Measurements from ENCODE around the gene FAM13B. TPM values are rescaled to one million over a fixed set of nuclear protein-coding genes. Genes with fewer than 3 reads are reported as not detected.
"Not testable (repeated sequence)": the region's sequence is repeated elsewhere in the genome, so short reads cannot be mapped to it uniquely, and the experiment has no call there.

The FAM13B gene
- total RNA-seq, 2 donors from 2014 or later = 28.1 to 34.7 TPM

DNA sequence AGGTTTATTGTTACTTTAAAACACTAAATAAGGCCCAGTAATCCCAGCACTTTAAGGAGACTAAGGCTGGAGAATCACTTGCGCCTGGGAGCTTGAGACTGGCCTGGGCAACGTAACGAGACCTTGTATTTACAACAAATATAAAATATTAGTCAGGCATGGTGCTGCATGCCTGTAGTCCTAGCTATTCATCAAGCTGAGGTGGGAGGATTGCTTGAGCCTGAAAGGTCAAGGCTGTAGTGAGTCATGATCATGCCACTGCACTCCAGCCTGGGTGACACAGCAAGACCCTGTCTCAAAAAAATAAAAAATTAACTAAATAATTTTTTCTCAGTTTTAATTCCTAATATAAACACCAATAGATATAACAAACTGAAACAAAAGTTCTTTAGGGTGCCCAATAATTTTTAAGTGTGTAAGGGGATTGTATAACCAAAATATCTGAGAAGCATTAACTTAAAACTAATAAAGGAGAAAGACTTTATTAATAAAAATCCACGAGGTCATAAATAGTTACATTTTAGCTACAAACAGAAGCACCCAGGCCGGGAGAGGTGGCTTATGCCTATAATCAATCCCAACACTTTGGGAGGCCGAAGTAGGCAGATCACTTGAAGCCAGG, 32.7 kb downstream of the FAM13B start:
- ATAC-seq (peak in 1 of 2 donors; percentile 80), DNase-seq (no peak)
- intact Hi-C loops (cut with DNase I) = no loop called here

DNA sequence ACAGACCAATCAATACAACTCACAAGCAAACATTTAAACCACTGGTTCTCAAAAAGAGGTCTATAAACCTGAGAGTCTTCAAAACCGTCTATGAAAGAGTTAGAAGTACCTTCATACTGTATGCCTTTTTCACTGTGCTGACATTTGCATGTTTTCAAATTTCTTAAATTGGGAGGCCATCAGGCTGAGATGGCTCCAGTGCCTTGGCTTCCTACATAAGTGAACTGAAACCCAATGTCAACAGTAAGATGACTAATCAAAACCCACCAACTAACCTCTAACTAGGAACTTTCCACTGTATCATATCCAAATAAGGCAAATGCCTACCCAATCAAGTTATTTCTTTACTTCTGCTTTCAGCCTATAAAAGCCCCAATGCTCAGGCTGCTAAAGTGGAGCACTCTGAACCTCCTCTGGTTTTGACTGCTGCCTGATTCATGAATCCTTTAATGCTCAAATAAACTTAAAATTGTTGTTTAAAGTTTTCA, 35.1 kb downstream of the FAM13B start:
- ATAC-seq (no peak), DNase-seq (no peak)
- intact Hi-C loops (cut with DNase I) = no loop called here

DNA sequence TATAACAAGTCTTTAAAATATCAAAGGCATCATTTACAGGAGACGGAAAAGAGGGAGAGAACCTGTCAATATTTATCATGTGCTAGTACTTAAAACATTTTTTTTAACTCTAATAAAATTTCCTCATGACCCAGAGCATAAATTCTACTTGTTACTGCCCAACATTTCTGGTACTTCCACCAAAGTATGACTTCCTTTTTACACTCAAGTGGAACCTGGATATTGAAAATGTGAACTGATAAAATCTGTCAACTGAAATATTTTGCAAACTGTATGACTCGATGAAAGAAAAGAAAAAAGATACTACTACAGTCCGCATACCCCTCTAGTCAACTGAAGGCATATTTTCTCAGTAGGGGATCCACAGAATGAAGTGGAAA, 37.1 kb downstream of the FAM13B start:
- ATAC-seq (no peak), DNase-seq (no peak)
- intact Hi-C loops (cut with DNase I) = no loop called here

DNA sequence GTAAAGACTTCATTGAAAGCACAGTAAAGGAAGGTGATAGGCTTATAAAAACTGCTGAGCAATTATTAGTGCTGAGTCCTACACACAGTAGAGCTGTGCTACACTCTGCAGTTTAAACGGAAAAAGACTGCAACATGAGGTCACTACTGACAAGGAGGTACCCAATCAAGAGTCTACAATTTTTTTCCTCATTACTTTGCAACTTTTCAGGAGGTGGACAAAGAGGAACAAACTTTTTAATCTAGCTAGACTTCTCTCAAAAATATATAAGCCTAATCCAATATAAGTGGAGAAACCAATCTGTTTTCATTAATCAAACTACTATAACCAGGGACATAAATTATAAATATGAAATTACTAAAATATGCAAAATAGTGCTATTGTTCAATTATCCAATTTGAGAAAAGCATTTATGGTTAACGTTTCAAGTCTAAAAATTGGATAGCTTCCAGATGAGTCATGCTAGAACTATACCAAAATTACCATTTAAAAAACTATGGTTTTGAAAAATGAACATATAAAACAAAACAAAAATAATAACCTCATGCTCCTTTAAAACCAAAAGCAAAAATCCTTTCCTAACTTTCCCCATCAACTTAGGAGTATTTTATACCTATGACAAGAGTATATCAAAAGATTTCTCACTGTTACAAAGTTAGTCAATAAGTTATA, 37.7 kb downstream of the FAM13B start:
- intact Hi-C loops (cut with DNase I) = no loop called here
- ATAC-seq (peak in 1 of 2 donors; percentile 85), DNase-seq (no peak)

- intact Hi-C loops (cut with DNase I) = no loop called here
- DNase-seq (no peak), ATAC-seq (no peak)
Observed at GRCh38 chr5:137994556-137994955, 38.3 kb downstream of the FAM13B start.

GRCh38 chr5:137989419-137989818, 43.5 kb downstream of the FAM13B start:
- no peak for DNase-seq
- ATAC-seq = no peak
- intact Hi-C loops (cut with DNase I) = no loop called here

- intact Hi-C loops (cut with DNase I) = no loop called here
- ATAC-seq (no peak), DNase-seq (no peak)
Observed at GRCh38 chr5:137975208-137975607, 57.7 kb downstream of the FAM13B start.

DNA sequence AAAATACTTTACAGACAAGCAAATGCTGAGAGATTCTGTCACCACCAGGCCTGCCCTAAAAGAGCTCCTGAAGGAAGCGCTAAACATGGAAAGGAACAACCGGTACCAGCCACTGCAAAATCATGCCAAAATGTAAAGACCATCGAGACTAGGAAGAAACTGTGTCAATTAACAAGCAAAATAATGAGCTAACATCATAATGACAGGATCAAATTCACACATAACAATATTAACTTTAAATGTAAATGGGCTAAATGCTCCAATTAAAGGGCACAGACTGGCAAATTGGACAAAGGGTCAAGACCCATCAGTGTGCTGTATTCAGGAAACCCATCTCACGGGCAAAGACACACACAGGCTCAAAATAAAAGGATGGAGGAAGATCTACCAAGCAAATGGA, 62.5 kb downstream of the FAM13B start:
- ATAC-seq; DNase-seq; intact Hi-C loops (cut with DNase I): not testable (repeated sequence)

DNA sequence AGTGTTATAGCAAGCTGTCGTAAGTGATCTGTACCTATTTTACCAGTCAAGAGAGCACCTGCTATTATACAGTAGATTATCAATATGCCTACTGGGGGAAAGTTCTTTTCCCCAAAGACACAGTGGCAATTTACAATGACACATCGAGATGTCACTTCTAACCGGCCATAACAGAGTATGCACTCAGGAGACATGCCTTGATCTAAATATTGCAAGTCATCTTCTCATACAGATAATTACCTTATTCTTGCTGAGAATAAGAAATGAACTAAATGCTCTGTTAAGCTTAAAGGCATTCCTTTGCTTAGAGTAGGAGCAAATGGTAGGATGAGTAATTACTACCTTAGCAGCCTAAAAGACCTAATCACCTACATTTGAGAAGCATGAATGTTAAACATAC, 72.1 kb downstream of the FAM13B start:
- DNase-seq (no peak), ATAC-seq (no peak)
- intact Hi-C loops (cut with DNase I) = no loop called here

GRCh38 chr5:137960141-137960540, 72.7 kb downstream of the FAM13B start:
- intact Hi-C loops (cut with DNase I) = no loop called here
- ATAC-seq (no peak), DNase-seq (no peak)

- ATAC-seq (peak in 1 of 2 donors; percentile 39), DNase-seq (no peak)
- intact Hi-C loops (cut with DNase I) = no loop called here
Observed at GRCh38 chr5:137959488-137959887, 73.4 kb downstream of the FAM13B start.

DNA sequence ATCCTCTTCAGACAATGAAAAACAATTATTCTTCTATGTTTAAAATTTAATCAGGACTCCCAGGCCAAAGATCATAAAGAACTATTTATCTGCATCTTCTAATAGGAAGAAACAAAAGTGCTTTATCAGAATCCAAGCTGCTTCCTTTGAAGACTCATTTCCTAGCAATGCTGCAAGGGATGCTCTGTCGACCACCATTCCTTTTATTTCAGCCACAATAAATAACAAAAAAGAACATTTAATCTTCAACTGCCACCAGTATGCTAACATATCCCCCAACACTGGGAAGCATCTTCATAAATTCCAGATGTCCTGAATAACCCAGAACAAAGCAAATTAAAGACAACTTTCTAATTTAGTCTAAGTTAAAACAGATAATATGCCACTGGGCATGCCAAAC, 74.9 kb downstream of the FAM13B start:
- ATAC-seq (no peak), DNase-seq (no peak)
- intact Hi-C loops (cut with DNase I) = no loop called here

GRCh38 chr5:137954131-137954879, 78.6 kb downstream of the FAM13B start:
- DNase-seq = peak; percentile 40
- peak; percentile 90 to 98 for ATAC-seq
- intact Hi-C loops (cut with DNase I) = no loop called here

- intact Hi-C loops (cut with DNase I) = no loop called here
- DNase-seq (no peak), ATAC-seq (no peak)
Observed at GRCh38 chr5:137945825-137946224, 87.1 kb downstream of the FAM13B start.

DNA sequence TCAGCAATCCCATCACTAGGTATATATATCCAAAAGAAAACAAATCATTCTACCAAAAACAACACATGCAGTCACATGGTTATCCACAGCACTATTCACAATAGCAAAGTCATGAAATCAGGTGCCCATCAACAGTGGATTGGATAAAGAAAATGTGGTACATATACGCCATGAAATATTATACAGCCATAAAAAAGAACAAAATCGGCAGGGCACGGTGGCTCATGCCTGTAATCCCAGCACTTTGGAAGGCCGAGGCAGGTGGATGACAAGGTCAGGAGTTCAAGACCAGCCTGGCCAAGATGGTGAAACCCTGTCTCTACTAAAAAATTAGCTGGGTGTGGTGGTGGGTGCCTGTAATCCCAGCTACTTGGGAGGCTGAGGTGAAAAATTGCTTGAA, 88.6 kb downstream of the FAM13B start:
- ATAC-seq; intact Hi-C loops (cut with DNase I); DNase-seq: not testable (repeated sequence)

GRCh38 chr5:137939331-137939730, 93.5 kb downstream of the FAM13B start:
- no peak for ATAC-seq
- intact Hi-C loops (cut with DNase I) = no loop called here
- DNase-seq = no peak

DNA sequence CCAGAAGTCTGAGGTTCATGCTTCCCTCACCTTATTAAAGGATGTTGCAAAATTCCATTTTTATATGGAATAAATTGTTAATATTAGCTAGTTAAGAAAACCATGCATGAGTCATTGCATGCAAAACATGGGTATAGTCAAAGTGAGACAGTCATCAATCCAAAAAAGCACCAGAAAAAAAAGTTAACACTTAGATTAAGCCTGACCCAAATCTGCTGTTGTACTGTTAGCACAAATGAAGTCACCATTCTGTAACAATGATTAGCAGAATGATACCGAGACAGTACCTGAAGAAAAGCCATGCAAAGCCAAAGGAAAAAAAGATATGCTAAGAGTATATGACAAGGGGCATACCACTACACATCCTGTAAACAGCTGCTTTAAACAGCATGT, 94.1 kb downstream of the FAM13B start:
- DNase-seq = no peak
- ATAC-seq = no peak
- intact Hi-C loops (cut with DNase I) = no loop called here

- ATAC-seq = no peak
- DNase-seq = no peak
- intact Hi-C loops (cut with DNase I) = no loop called here
Observed at GRCh38 chr5:137937994-137938750, 94.7 kb downstream of the FAM13B start.

DNA sequence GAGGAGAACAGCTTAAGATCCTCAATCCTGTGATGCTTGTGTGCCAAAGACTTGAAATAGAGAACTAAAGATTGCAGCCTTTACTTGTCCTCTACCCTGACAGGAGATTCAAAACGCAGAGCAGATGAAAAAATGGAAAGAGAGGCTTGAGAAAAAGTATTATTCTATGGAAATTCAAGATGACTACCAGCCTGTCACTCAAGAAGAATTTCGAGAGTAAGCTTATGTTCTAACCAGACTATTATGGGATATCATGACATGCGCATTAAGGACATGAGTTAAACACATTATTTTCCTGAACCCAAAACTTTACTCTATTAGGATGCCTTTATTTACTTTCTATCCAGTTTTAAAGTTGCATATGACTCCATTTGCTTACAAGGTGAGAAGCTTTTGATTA, 97.2 kb downstream of the FAM13B start:
- intact Hi-C loops (cut with DNase I) = no loop called here
- ATAC-seq = no peak
- DNase-seq = no peak

DNA sequence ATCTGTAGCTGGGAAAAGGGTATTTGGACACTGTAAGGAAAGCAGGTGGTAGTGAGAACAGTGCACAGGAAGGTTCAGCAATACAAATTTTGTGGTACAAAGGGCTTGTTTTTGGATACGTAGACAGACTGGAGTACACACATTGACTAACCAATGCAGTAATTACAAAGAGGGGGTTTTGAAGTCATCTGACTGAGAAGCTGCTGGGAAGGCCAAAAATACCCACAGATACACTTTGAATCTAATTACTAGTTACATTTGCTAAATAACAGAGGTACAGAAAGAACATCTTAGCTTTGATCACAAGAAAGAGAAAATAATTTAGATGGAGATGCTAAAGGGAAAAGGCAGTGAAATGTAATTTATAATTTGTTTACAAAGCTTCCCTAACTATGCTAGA, 97.7 kb downstream of the FAM13B start:
- intact Hi-C loops (cut with DNase I) = no loop called here
- DNase-seq = no peak
- no peak for ATAC-seq

Measured in left cardiac atrium (tissue), 4 donors.